ENCODE measurements around the gene BIRC6. TPM values are rescaled to one million over a fixed set of nuclear protein-coding genes. Genes with fewer than 3 reads are reported as not detected.
A peak's percentile ranks its signal among the peaks of the same experiment; 100 is the strongest.

The BIRC6 gene
- polyA plus RNA-seq, 3 donors = 11.5 to 32.6 (median 12.9) TPM

GRCh38 chr2:32384529-32384928 lies 27.7 kb downstream of the BIRC6 start:
- no peak overlapping the region for H3K4me2 ChIP-seq (replicated peaks; ENCODE audit: extremely low read depth, low read length, poor library complexity, severe bottlenecking)
- Mint-ChIP-seq H3K36me3 (peaks cover 46 to 77% of the 10 kb centered on the region in 2 donors), H3K4me3 (no peak overlapping the region), H3K4me1 (peaks cover 26% of the 10 kb centered on the region), H3K27ac (peak overlapping the region; percentile 22 to 82 (median 78)), H3K9me3 (peaks cover 0 to 2% (median 0%) of the 10 kb centered on the region in 7 donors), H3K27me3 (ENCODE audit: low read depth in 3 of 3) (no peaks in the 10 kb centered on the region)
- intact Hi-C loops (cut with micrococcal nuclease) = no loop called here
- peaks cover 10 to 12% of the 10 kb centered on the region in 2 donors for H3K4me1 ChIP-seq (ENCODE audit: control insufficient read depth in 1 of 2, insufficient read depth in 2 of 2, low read length in 2 of 2)
- peak; percentile 29 to 67 (median 46) for DNase-seq
- H3K36me3 ChIP-seq (replicated peaks in 1 of 2; ENCODE audit: control insufficient read depth in 1 of 2, insufficient read depth in 2 of 2, low read length in 2 of 2) = peaks cover 32 to 84% of the 10 kb centered on the region in 2 donors
- peak overlapping the region in 1 of 2 donors; percentile 61 for H3K27ac ChIP-seq (ENCODE audit: low read depth in 1 of 2, low read length in 2 of 2)
- H3K9me3 ChIP-seq (replicated peaks in 1 of 2; ENCODE audit: control insufficient read depth in 1 of 2, insufficient read depth in 1 of 2, low read length in 2 of 2) = no peaks in the 10 kb centered on the region
- H3K9ac ChIP-seq (ENCODE audit: insufficient read depth, low read length, poor library complexity, severe bottlenecking) = no peak overlapping the region
- H2AFZ ChIP-seq (ENCODE audit: insufficient read depth, low read depth, low read length, poor library complexity, severe bottlenecking) = no peak overlapping the region
- H3K79me2 ChIP-seq (ENCODE audit: insufficient read depth, low read length) = peaks cover 83% of the 10 kb centered on the region
- 50% methylated on average over 2 of the region's 4 CpGs for WGBS (ENCODE audit: insufficient coverage)
- no peak for TF ChIP-seq CTCF (IDR thresholded peaks at IDR 0.05)
- H4K20me1 ChIP-seq (ENCODE audit: insufficient read depth, low read length) = peaks cover 87% of the 10 kb centered on the region
- H3K4me3 ChIP-seq (replicated peaks in 1 of 3; ENCODE audit: low read depth in 2 of 3, low read length in 3 of 3) = no peak overlapping the region
- no peaks in the 10 kb centered on the region for H3K27me3 ChIP-seq (ENCODE audit: control insufficient read depth in 2 of 2, insufficient read depth in 2 of 2, low read length in 2 of 2)

- peaks cover 7 to 12% of the 10 kb centered on the region in 2 donors for H3K4me1 ChIP-seq (ENCODE audit: control insufficient read depth in 1 of 2, insufficient read depth in 2 of 2, low read length in 2 of 2)
- DNase-seq = no peak
- peaks cover 69% of the 10 kb centered on the region for H3K79me2 ChIP-seq (ENCODE audit: insufficient read depth, low read length)
- peaks cover 49 to 80% of the 10 kb centered on the region in 2 donors for H3K36me3 Mint-ChIP-seq
- TF ChIP-seq CTCF (IDR thresholded peaks at IDR 0.05) = no peak
- no peak overlapping the region for H3K4me3 Mint-ChIP-seq
- peak overlapping the region in 6 of 7 donors; percentile 4 to 56 (median 14) for H3K27ac Mint-ChIP-seq
- H3K9me3 Mint-ChIP-seq = peaks cover 0 to 2% (median 0%) of the 10 kb centered on the region in 7 donors
- H3K27me3 Mint-ChIP-seq (ENCODE audit: low read depth in 3 of 3) = no peaks in the 10 kb centered on the region
- H3K9me3 ChIP-seq (replicated peaks in 1 of 2; ENCODE audit: control insufficient read depth in 1 of 2, insufficient read depth in 1 of 2, low read length in 2 of 2) = no peaks in the 10 kb centered on the region
- peak overlapping the region in 1 of 2 donors; percentile 46 for H3K27ac ChIP-seq (ENCODE audit: low read depth in 1 of 2, low read length in 2 of 2)
- no peak overlapping the region for H3K9ac ChIP-seq (ENCODE audit: insufficient read depth, low read length, poor library complexity, severe bottlenecking)
- intact Hi-C loops (cut with micrococcal nuclease) = no loop called here
- WGBS (ENCODE audit: insufficient coverage) = 100% methylated on average over 1 of the region's 2 CpGs
- no peak overlapping the region for H2AFZ ChIP-seq (ENCODE audit: insufficient read depth, low read depth, low read length, poor library complexity, severe bottlenecking)
- H3K4me3 ChIP-seq (replicated peaks in 1 of 3; ENCODE audit: low read depth in 2 of 3, low read length in 3 of 3) = no peak overlapping the region
- H4K20me1 ChIP-seq (ENCODE audit: insufficient read depth, low read length) = peaks cover 74% of the 10 kb centered on the region
- H3K4me1 Mint-ChIP-seq = peaks cover 23% of the 10 kb centered on the region
- H3K27me3 ChIP-seq (ENCODE audit: control insufficient read depth in 2 of 2, insufficient read depth in 2 of 2, low read length in 2 of 2) = no peaks in the 10 kb centered on the region
- peaks cover 51 to 89% of the 10 kb centered on the region in 2 donors for H3K36me3 ChIP-seq (replicated peaks in 1 of 2; ENCODE audit: control insufficient read depth in 1 of 2, insufficient read depth in 2 of 2, low read length in 2 of 2)
- H3K4me2 ChIP-seq (replicated peaks; ENCODE audit: extremely low read depth, low read length, poor library complexity, severe bottlenecking) = no peak overlapping the region
Measured at GRCh38 chr2:32386739-32387138, 29.9 kb downstream of the BIRC6 start.
